Peyer's patch (tissue), 4 donors: Measurements from ENCODE around the gene RAB40B.

Source experiments
- POLR2A ChIP-seq, 2 donors: fragments of 450-650 bp; IDR thresholded peaks; one replicate each; pipeline ENCODE4 v1.5.1; 2017; ENCODE audit warnings: antibody characterized with exemption in 2 of 2, mild to moderate bottlenecking in 2 of 2, moderate library complexity in 2 of 2
- TF ChIP-seq, protein P1 (sequence below), 6 experiments: fragments of 450-650 bp in 4 of 6; fragments of 200-600 bp in 2 of 6; sonication (generic) in 1 of 6; IDR thresholded peaks; one replicate each; pipeline ENCODE4 v1.5.1; 2017 to 2019; ENCODE audit warnings: antibody characterized with exemption in 6 of 6, mild to moderate bottlenecking in 3 of 6, moderate library complexity in 1 of 6

- TF ChIP-seq, protein P1, sequence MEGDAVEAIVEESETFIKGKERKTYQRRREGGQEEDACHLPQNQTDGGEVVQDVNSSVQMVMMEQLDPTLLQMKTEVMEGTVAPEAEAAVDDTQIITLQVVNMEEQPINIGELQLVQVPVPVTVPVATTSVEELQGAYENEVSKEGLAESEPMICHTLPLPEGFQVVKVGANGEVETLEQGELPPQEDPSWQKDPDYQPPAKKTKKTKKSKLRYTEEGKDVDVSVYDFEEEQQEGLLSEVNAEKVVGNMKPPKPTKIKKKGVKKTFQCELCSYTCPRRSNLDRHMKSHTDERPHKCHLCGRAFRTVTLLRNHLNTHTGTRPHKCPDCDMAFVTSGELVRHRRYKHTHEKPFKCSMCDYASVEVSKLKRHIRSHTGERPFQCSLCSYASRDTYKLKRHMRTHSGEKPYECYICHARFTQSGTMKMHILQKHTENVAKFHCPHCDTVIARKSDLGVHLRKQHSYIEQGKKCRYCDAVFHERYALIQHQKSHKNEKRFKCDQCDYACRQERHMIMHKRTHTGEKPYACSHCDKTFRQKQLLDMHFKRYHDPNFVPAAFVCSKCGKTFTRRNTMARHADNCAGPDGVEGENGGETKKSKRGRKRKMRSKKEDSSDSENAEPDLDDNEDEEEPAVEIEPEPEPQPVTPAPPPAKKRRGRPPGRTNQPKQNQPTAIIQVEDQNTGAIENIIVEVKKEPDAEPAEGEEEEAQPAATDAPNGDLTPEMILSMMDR (IDR thresholded peaks at IDR 0.05) = no peak
- TF ChIP-seq POLR2A (IDR thresholded peaks at IDR 0.05) = no peak
Observed at GRCh38 chr17:82663381-82664275, 34.9 kb downstream of the RAB40B start.
